GM23338 (cell line): ENCODE results near the gene TPM2. TPM values are rescaled to one million over a fixed set of nuclear protein-coding genes. Genes with fewer than 3 reads are reported as not detected.

Source experiments
- ATAC-seq: fragments of 200-7000 bp; cut with Tn5 transposase; 3 replicates; pipeline ENCODE4 v1.9.1; 2020
- DNase-seq: peaks from one replicate; pipeline ENCODE4 v3.0.0-alpha.2; 2015; ENCODE audit warnings: low spot score
- H2AFZ ChIP-seq: fragments of 200-600 bp; sonication (generic); 2 replicates; pipeline ENCODE4 v1.8.0; 2016; ENCODE audit warnings: antibody characterized with exemption, mild to moderate bottlenecking, moderate library complexity
- H3F3A ChIP-seq: fragments of 200-600 bp; sonication (generic); replicated peaks from 2 replicates; pipeline ENCODE4 v1.8.0; 2017; ENCODE audit warnings: antibody characterized with exemption, mixed run types, low read depth
- H3K27ac ChIP-seq: fragments of 200-600 bp; sonication (generic); 2 replicates; pipeline ENCODE4 v1.6.1; 2016; ENCODE audit warnings: low read depth
- H3K27me3 ChIP-seq: fragments of 200-600 bp; sonication (generic); 2 replicates; pipeline ENCODE4 v1.8.0; 2016; ENCODE audit warnings: mild to moderate bottlenecking, mixed run types, moderate library complexity; ENCODE audit not compliant: insufficient read depth
- H3K36me3 ChIP-seq: fragments of 200-600 bp; sonication (generic); 2 replicates; pipeline ENCODE4 v1.8.0; 2016; ENCODE audit warnings: mild to moderate bottlenecking; ENCODE audit not compliant: insufficient read depth
- H3K4me1 ChIP-seq: fragments of 200-600 bp; sonication (generic); 2 replicates; pipeline ENCODE4 v1.8.0; 2016; ENCODE audit warnings: mild to moderate bottlenecking, moderate library complexity; ENCODE audit not compliant: insufficient read depth
- H3K4me2 ChIP-seq: fragments of 200-600 bp; sonication (generic); 2 replicates; pipeline ENCODE4 v1.7.1; 2017; ENCODE audit warnings: mixed run types
- H3K4me3 ChIP-seq: fragments of 200-600 bp; sonication (generic); 2 replicates; pipeline ENCODE4 v1.6.1; 2016; ENCODE audit warnings: mixed run types
- H3K79me2 ChIP-seq: fragments of 200-600 bp; sonication (generic); replicated peaks from 2 replicates; pipeline ENCODE4 v1.8.0; 2017; ENCODE audit warnings: mild to moderate bottlenecking; ENCODE audit not compliant: insufficient read depth
- H3K9me2 ChIP-seq: fragments of 200-600 bp; sonication (generic); 2 replicates; pipeline ENCODE4 v1.8.0; 2017; ENCODE audit not compliant: insufficient read depth
- H4K20me1 ChIP-seq: fragments of 200-600 bp; sonication (generic); replicated peaks from 2 replicates; pipeline ENCODE4 v1.8.0; 2017; ENCODE audit warnings: mild to moderate bottlenecking; ENCODE audit not compliant: insufficient read depth
- H3K27ac Mint-ChIP-seq: 2 replicates; pipeline ENCODE4 v1.8.0; 2020; ENCODE audit warnings: inconsistent platforms, mild to moderate bottlenecking, moderate library complexity, mixed read lengths
- H3K27me3 Mint-ChIP-seq: 3 replicates; pipeline ENCODE4 v1.8.0; 2022; ENCODE audit warnings: low read depth, mild to moderate bottlenecking, moderate library complexity, mixed read lengths, inconsistent platforms; ENCODE audit not compliant: insufficient read depth, poor library complexity
- H3K36me3 Mint-ChIP-seq: 3 replicates; pipeline ENCODE4 v1.8.0; 2021; ENCODE audit warnings: low read depth, mild to moderate bottlenecking, inconsistent platforms, moderate library complexity, mixed read lengths
- H3K4me1 Mint-ChIP-seq: 3 replicates; pipeline ENCODE4 v1.8.0; 2020; ENCODE audit warnings: mild to moderate bottlenecking, inconsistent platforms, mixed read lengths
- H3K4me3 Mint-ChIP-seq: 3 replicates; pipeline ENCODE4 v1.8.0; 2021; ENCODE audit warnings: moderate library complexity, mild to moderate bottlenecking, inconsistent platforms, mixed read lengths
- H3K9me3 Mint-ChIP-seq: 3 replicates; pipeline ENCODE4 v1.8.0; 2020; ENCODE audit warnings: moderate library complexity, mild to moderate bottlenecking, inconsistent platforms, mixed read lengths
- CREB1 ChIP-seq: fragments of 250-450 bp; sonication (Bioruptor Pico); IDR thresholded peaks from 2 replicates; pipeline ENCODE4 v1.5.0; 2020; ENCODE audit warnings: low read depth, mild to moderate bottlenecking, moderate library complexity
- ETS1 ChIP-seq: IDR thresholded peaks from 2 replicates; pipeline ENCODE4 v1.6.1; 2016; ENCODE audit warnings: antibody characterized with exemption
- EZH2 ChIP-seq: fragments of 200-600 bp; sonication (generic); IDR thresholded peaks from one replicate; pipeline ENCODE4 v1.8.0; 2017; ENCODE audit warnings: antibody characterized with exemption, mild to moderate bottlenecking, low read depth; ENCODE audit not compliant: unreplicated experiment
- EZH2phosphoT487 ChIP-seq: fragments of 200-600 bp; sonication (generic); IDR thresholded peaks from one replicate; pipeline ENCODE4 v1.8.1; 2018; ENCODE audit warnings: antibody characterized with exemption; ENCODE audit not compliant: unreplicated experiment
- NANOG ChIP-seq: IDR thresholded peaks from 2 replicates; pipeline ENCODE4 v1.6.1; 2016; ENCODE audit warnings: antibody characterized with exemption, borderline replicate concordance
- REST ChIP-seq: IDR thresholded peaks from one replicate; pipeline ENCODE4 v1.6.1; 2018; ENCODE audit warnings: antibody characterized with exemption; ENCODE audit not compliant: unreplicated experiment
- STAT1 ChIP-seq: IDR thresholded peaks from one replicate; pipeline ENCODE4 v1.6.1; 2016; ENCODE audit warnings: antibody characterized with exemption; ENCODE audit not compliant: unreplicated experiment
- ZNF114 ChIP-seq: fragments of 250-450 bp; sonication (Bioruptor Pico); IDR thresholded peaks from 2 replicates; pipeline ENCODE4 v1.5.0; 2020; ENCODE audit warnings: mild to moderate bottlenecking, moderate library complexity
- ZNF331 ChIP-seq: fragments of 250-450 bp; sonication (Bioruptor Pico); IDR thresholded peaks from 2 replicates; pipeline ENCODE4 v1.5.0; 2020; ENCODE audit warnings: low read depth, mild to moderate bottlenecking, moderate library complexity
- ZNF462 ChIP-seq: fragments of 250-450 bp; sonication (Bioruptor Pico); IDR thresholded peaks from 2 replicates; pipeline ENCODE4 v1.5.0; 2020; ENCODE audit warnings: mild to moderate bottlenecking, moderate library complexity
- polyA plus RNA-seq: library from polyadenylated mRNA; unstranded; fragments of >200 nt; fragmentation: Nextera tagmentation; extraction: Ambion mirVana; gene quantifications from 2 replicates; pipeline ENCODE4 v1.2.1, GENCODE V29; 2016
- total RNA-seq: library from RNA; depleted of rRNA; stranded (reverse); fragments of >200 nt; shearing (Covaris generic); gene quantifications from 2 replicates; pipeline ENCODE4 v1.2.3, GENCODE V29; 2014

TPM2 gene
- total and polyA plus RNA-seq, 2 experiments from 2014 or later = 116 to 488 TPM

GRCh38 chr9:35731415-35732184, 41.9 kb upstream of the TPM2 start:
- H3K79me2 ChIP-seq = peaks cover 44% of the 10 kb centered on the region
- peak; percentile 58 for DNase-seq
- H3K4me1 ChIP-seq = peaks cover 38% of the 10 kb centered on the region

GRCh38 chr9:35730486-35730854, 40.7 kb upstream of the TPM2 start:
- peak overlapping the region; percentile 90 for H3K4me2 ChIP-seq
- H2AFZ ChIP-seq = no peak overlapping the region
- peaks cover 15% of the 10 kb centered on the region for H4K20me1 ChIP-seq
- H3K36me3 Mint-ChIP-seq = peaks cover 17% of the 10 kb centered on the region
- peak overlapping the region; percentile 42; the same call in 1 of the 2 replicates for H3K27ac Mint-ChIP-seq
- H3K4me3 Mint-ChIP-seq = no peak overlapping the region; the same call in 1 of the 3 replicates
- no peak for TF ChIP-seq ETS1
- TF ChIP-seq NANOG = no peak
- TF ChIP-seq REST = no peak
- no peak for TF ChIP-seq EZH2phosphoT487
- TF ChIP-seq STAT1 = no peak
- no peak for TF ChIP-seq ZNF462 (CRISPR knock-in tag)
- TF ChIP-seq ZNF114 (CRISPR knock-in tag) = no peak
- no peak for TF ChIP-seq CREB1 (CRISPR knock-in tag)
- no peak for TF ChIP-seq EZH2
- H3K27ac ChIP-seq = no peak overlapping the region
- H3K4me3 ChIP-seq = peak overlapping the region; percentile 91; the same call in 1 of the 2 replicates
- H3K79me2 ChIP-seq = peaks cover 52% of the 10 kb centered on the region
- H3K9me2 ChIP-seq = no peaks in the 10 kb centered on the region
- peaks cover 10% of the 10 kb centered on the region; the same call in 1 of the 2 replicates for H3F3A ChIP-seq
- ATAC-seq (no peak), DNase-seq (no peak)
- peaks cover 8% of the 10 kb centered on the region for H3K27me3 Mint-ChIP-seq
- H3K9me3 Mint-ChIP-seq = no peaks in the 10 kb centered on the region; the same call in 2 of the 3 replicates
- H3K4me1 ChIP-seq = peaks cover 41% of the 10 kb centered on the region
- H3K27me3 ChIP-seq = no peaks in the 10 kb centered on the region
- peaks cover 13% of the 10 kb centered on the region for H3K4me1 Mint-ChIP-seq
- peaks cover 9% of the 10 kb centered on the region for H3K36me3 ChIP-seq

More at GRCh38 chr9:35731415-35732184, 41.9 kb upstream of the TPM2 start:
- no peak overlapping the region for H2AFZ ChIP-seq
- peak overlapping the region; percentile 95 for H3K27ac ChIP-seq
- Mint-ChIP-seq H3K4me1 (peaks cover 13% of the 10 kb centered on the region), H3K36me3 (peaks cover 21% of the 10 kb centered on the region), H3K9me3 (no peaks in the 10 kb centered on the region; the same call in 2 of the 3 replicates), H3K27ac (peak overlapping the region; percentile 83), H3K4me3 (no peak overlapping the region; the same call in none of the 3 replicates), H3K27me3 (peaks cover 8% of the 10 kb centered on the region)
- peak overlapping the region; percentile 90 for H3K4me2 ChIP-seq
- peak overlapping the region; percentile 91 for H3K4me3 ChIP-seq
- no peaks in the 10 kb centered on the region for H3K27me3 ChIP-seq
- peaks cover 17% of the 10 kb centered on the region for H4K20me1 ChIP-seq
- H3K36me3 ChIP-seq = peaks cover 14% of the 10 kb centered on the region
- ATAC-seq = peak; percentile 0; the same call in 2 of the 3 replicates
- TF ChIP-seq ZNF331 (CRISPR knock-in tag) (no peak), CREB1 (CRISPR knock-in tag) (peak; percentile 54)
- H3K9me2 ChIP-seq = no peaks in the 10 kb centered on the region
- peaks cover 11% of the 10 kb centered on the region for H3F3A ChIP-seq
